Amniotic stem cell (primary cell): ENCODE data around the gene SRPK1.

ENCODE experiments used
- DNase-seq: peaks from one replicate; lab custom pipeline; 2025; lab: John Stamatoyannopoulos, UW

Gene SRPK1

GRCh38 chr6:35817515-35817914, 103.4 kb downstream of the SRPK1 start:
- DNase-seq, result no peak

DNA sequence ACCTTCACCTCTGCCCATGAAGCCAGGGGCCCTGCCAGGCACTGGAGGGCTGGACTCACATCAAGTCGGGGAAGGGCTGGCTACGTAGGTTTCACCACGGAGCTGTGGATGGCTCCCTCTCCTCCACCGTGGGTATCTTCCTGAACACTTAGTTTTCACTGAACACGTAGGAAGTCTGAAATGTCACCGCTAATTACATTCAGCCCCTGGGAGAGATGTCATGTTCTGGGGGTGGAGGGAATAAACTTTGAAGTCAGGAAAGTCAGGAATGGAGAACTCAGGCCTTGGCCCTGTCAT, 109.3 kb downstream of the SRPK1 start:
- DNase-seq, result no peak

GRCh38 chr6:35810971-35811698, 109.8 kb downstream of the SRPK1 start:
- no peak for DNase-seq

- no peak for DNase-seq
These were observed 111.1 kb downstream of the SRPK1 start for GRCh38 chr6:35809809-35810208.

GRCh38 chr6:35808688-35809087, 112.2 kb downstream of the SRPK1 start:
- DNase-seq, result no peak

DNA sequence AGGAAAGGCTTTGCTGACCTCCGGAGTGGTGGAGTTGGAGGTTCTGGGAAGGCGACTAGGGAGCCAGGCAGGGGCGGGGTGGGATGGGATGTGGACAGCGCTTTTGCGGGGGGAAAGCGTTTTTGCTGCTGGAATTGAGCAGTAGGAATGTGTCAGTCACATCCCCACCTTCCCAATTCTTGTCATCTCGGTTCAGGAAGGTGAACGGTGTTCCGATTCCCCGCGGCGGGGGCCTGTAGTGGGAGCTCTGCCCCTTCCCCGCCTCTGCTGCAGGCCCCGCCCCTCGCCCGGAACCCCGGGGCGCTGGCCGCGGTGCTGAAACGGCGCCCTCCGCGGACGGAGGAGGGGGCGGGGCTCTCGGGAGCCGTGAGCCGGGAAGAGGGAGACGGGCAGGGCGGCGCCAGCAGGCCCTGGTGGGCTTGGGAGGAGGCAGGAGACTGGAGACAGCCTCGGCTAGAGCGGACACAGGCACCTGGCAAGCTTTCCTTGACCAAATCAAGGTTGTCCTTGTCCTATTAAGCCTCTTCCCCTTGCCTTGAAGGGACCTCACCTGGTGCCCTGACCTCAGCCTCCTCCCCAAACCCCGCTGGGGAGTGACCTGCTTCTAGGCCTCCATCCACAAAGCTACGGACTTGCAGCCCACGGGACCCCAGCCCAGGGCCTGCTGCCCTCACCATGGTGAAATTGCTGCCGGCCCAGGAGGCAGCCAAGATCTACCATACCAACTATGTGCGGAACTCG, 115.7 kb downstream of the SRPK1 start, which contains the start of gene LHFPL5:
TSS of gene LHFPL5 (plus strand) at position 357 of the 741 bp plus-strand sequence. CDS start at position 676, 319 bp downstream.
- DNase-seq, result no peak

DNA sequence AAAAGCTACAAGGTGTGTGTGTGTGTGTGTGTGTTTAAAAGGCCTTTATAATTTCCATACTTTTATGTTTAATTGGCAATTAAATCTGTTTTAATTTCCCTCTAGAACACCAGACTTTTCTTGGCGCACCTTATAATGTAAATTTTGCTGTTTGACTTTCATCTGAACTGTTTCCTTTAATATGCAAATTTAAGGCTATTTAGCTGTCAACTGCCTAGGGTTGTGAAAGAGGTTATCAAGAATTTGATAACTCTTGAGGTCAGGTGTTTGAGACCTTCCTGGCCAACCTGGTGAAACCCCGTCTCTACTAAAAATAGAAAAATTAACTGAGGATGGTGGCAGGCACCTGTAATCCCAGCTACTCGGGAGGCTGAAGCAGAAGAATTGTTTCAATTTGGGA, 119.8 kb downstream of the SRPK1 start:
- no peak for DNase-seq

DNA sequence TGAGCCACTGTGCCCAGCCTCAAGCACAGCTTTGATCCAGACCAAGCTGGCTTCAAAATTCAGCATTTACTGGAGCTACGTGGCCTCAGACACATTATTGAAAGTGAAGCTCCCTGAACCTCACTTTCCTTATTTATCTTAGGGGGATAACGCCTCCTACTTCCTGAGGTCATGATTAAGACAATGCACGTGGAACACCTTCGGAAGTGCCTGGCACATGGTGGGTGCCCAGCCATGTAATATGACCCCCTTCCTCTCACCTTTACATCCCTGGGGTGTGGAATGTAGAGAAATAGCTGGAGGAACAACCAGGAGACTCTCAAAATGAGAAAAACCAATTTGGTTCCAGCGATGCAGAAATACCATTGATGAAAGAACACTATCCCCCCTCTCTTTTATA, 122.2 kb downstream of the SRPK1 start:
- no peak for DNase-seq

DNA sequence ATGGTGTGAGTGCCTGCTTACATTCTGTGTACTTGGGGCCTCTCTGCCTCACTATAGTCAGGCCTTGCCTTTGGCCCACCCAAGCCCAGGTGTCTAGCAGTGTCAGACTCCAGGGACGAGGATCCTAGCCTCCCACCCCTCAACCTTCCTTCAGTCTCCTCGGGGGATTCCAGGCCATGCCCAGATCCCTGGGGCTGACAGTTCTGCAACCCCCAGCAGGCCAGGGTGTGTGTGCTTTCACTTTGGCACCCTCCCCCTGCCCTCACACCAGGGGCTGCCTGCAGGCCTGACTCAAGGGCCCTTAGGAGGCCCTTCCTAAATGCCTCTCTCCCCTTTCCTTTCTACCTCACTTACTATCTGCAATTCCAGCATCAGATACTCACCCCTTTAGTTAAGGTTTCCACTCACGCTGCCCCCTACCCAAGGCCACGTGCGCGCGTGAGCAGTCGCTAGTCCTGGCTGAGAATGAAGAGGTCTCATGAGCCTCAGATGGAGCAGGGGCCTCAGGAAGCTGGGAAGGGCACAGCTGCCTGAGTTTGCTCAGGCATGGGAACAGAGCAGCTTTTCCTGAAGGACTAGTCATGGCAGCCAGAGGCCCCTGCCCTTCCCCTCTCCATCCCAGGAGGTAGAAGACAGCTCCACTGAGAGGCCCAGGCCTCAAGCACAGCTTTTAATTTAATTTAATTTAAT, 122.9 kb downstream of the SRPK1 start:
- DNase-seq, result no peak

DNA sequence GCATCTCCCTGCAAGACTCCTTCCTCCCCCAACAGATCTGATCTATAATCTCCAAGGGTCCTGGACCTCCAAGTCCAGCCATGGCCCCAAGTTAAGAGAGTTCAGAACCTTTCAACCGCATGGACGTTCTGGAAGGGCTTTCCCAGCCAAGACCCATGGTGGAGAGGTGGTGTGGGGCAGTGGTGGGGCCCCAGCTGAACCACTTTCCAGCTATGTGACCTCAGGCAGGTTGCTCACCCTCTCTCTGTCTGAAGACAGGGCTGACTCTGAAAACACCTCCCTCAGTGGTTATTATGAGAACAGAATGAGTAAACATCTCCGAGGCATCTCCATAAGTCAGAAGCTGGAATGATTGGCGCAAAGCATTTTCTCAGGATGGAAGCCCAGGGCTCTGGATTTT, 124.7 kb downstream of the SRPK1 start:
- no peak for DNase-seq

GRCh38 chr6:35795453-35796071, 125.3 kb downstream of the SRPK1 start:
- DNase-seq, result no peak

DNA sequence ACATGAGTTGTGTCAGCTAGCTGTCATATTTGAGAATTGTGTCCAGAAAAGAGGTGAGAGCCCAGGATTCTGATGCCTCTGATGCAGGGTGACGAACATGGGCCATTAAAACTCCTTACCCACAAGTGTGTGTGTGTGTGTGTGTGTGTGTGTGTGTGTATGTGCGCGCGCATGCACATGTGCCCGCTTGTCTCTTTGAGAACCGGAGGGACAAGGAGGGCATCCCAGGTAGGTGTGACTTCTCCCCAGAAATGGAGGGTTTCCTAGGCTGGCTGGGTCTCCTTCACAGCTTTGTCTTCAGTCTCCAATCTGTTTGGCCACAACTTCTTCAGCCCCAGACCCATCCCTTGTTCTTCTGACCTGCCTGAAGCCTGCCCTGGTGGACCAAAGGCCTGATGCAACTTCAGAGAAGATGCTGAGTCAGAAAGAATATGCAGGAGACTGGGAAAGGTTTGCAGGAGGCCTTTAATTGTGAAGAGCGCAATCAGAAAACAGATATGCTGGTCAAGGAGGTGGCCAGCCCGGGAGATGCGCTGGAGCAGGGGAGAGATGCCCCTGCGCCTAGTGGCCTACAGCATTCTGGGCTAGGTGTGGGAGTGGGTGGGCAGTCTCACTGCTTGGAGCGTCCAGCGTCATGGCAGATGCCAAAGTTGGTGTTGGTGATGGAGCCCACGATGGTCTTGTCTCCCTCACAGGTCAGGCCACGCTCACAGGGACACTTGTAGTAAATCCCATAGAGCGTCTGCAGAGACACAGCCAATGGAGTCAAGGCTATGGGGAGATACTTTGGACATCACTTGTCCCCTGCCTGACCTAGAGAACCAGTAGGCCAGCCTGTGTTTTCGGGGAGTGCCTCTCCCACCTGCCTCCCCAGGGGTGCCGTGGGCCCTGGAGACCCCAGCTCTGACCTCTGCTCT, 126.1 kb downstream of the SRPK1 start:
- DNase-seq, result no peak

GRCh38 chr6:35790683-35791082, 130.2 kb downstream of the SRPK1 start:
- DNase-seq, result no peak

- no peak for DNase-seq
These were observed 132.4 kb downstream of the SRPK1 start for GRCh38 chr6:35788423-35788982.

DNA sequence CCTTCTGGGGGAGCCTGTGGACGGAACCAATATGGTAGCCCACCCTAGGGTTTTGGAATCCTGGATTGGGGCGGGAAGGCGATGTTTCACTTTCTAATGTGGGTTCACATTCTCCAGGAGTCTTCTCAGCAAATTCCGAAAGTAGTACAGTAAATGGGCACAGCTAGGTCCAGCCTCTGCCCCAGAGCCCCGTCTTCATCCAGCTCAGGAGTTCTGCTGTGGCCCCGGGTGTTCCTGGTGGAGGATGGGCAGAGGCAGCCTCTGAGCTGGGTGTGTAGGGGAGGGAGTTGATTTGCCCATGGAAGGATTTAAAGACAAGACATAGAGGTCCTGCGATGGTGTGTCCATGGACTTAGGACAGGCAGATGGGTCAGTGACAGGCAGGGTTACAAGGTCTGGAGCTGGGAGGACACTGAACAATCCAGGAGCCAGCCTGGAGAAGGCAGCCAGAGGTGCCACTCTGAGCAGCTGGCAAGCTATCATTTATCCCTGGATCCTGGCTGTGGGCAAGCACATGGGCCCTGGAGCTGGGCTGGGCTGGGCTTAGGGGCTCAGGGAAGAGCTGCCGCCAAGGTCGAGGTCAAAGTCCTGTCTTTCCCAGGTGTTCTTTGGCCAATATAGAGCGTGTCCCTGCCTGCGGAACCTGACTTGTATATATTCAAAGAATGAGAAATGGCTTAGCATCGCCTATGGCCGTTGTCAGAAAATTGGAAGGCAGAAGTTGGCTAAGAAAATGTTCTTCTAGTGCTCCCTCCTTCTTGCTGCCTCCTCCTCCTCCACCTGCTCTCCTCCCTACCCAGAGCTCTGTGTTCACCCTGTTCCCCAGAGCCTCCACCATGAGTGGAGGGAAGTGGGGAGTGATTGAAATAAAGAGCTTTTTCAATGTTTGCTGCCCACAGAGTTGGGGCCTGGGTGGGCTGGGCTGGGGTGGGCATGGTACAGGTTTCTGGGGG, 133.4 kb downstream of the SRPK1 start:
- DNase-seq, result no peak

- no peak for DNase-seq
These were observed 134.1 kb downstream of the SRPK1 start for GRCh38 chr6:35786810-35787209.

DNA sequence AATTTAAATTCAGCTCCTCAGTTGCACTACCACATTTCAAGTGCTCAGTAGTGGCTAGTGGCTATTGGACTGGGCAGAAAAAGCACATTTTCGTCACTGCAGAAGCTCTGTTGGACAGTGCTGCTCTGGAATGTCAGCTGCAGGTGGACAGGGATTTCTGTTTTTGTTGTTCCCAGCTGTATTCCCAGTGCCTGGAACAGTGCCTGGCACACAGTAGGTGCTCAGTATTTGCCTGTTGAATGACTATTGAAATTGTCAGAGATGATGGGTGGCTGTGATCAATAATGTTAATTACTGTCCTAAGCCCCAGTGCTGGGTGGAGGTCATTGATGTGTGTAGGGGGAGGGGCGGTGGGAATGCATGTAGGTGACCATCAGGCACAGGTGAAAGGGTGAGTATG, 134.6 kb downstream of the SRPK1 start:
- DNase-seq, result no peak

- no peak for DNase-seq
These were observed 136.7 kb downstream of the SRPK1 start for GRCh38 chr6:35784200-35784599.
